Astrocyte (in vitro differentiated cells and primary cell): ENCODE results near the gene NCBP2L. TPM values are rescaled to one million over a fixed set of nuclear protein-coding genes. Genes with fewer than 3 reads are reported as not detected.

Experiments
- DNase-seq: peaks from one replicate; pipeline ENCODE4 v3.0.0-alpha.2; 2010; ENCODE audit warnings: low read depth
- FAIRE-seq: peaks from 2 replicates; lab custom pipeline; 2011; peaks lifted over from hg19 to GRCh38; lab: Jason Lieb, UNC
- H2AFZ ChIP-seq: 2 replicates; pipeline ENCODE4 v1.6.0; 2012; ENCODE audit warnings: low read depth, low read length, inconsistent platforms
- H3K27ac ChIP-seq: 2 replicates; pipeline ENCODE4 v1.5.1; 2011; ENCODE audit warnings: low read depth, low read length, inconsistent platforms
- H3K27me3 ChIP-seq: 2 replicates; pipeline ENCODE4 v1.6.0; 2011; ENCODE audit warnings: low read length, inconsistent platforms; ENCODE audit not compliant: insufficient read depth
- H3K36me3 ChIP-seq: 2 replicates; pipeline ENCODE4 v1.5.1; 2011; ENCODE audit warnings: low read length, inconsistent platforms; ENCODE audit not compliant: insufficient read depth
- H3K4me1 ChIP-seq: 2 replicates; pipeline ENCODE4 v1.5.1; 2011; ENCODE audit warnings: low read length, inconsistent platforms; ENCODE audit not compliant: insufficient read depth
- H3K4me2 ChIP-seq: 2 replicates; pipeline ENCODE4 v1.6.0; 2012; ENCODE audit warnings: low read length, inconsistent platforms
- H3K4me3 ChIP-seq: 2 replicates; pipeline ENCODE4 v1.5.1; 2011; ENCODE audit warnings: low read depth, mild to moderate bottlenecking, low read length, inconsistent platforms; ENCODE audit not compliant: insufficient read depth
- H3K79me2 ChIP-seq: 2 replicates; pipeline ENCODE4 v1.6.0; 2012; ENCODE audit warnings: mild to moderate bottlenecking, low read length, inconsistent platforms; ENCODE audit not compliant: insufficient read depth
- H3K9ac ChIP-seq: 2 replicates; pipeline ENCODE4 v1.6.0; 2012; ENCODE audit warnings: mild to moderate bottlenecking, low read length, inconsistent platforms
- H3K9me3 ChIP-seq: 2 replicates; pipeline ENCODE4 v1.5.1; 2012; ENCODE audit warnings: low read depth, mild to moderate bottlenecking, low read length, inconsistent platforms; ENCODE audit not compliant: insufficient read depth
- H4K20me1 ChIP-seq: 2 replicates; pipeline ENCODE4 v1.6.0; 2012; ENCODE audit warnings: low read length, inconsistent platforms; ENCODE audit not compliant: insufficient read depth
- H3K27ac Mint-ChIP-seq: one replicate; pipeline ENCODE4 v1.8.0; 2021; ENCODE audit warnings: mild to moderate bottlenecking, mixed read lengths; ENCODE audit not compliant: unreplicated experiment
- H3K27me3 Mint-ChIP-seq: one replicate; pipeline ENCODE4 v1.8.0; 2021; ENCODE audit warnings: low read depth, mixed read lengths; ENCODE audit not compliant: unreplicated experiment
- H3K36me3 Mint-ChIP-seq: one replicate; pipeline ENCODE4 v1.8.0; 2021; ENCODE audit warnings: low read depth, mixed read lengths; ENCODE audit not compliant: unreplicated experiment
- H3K4me1 Mint-ChIP-seq: one replicate; pipeline ENCODE4 v1.8.0; 2021; ENCODE audit warnings: low read depth, mixed read lengths; ENCODE audit not compliant: unreplicated experiment
- H3K4me3 Mint-ChIP-seq: one replicate; pipeline ENCODE4 v1.8.0; 2021; ENCODE audit warnings: mild to moderate bottlenecking, moderate library complexity, mixed read lengths; ENCODE audit not compliant: unreplicated experiment
- H3K9me3 Mint-ChIP-seq: one replicate; pipeline ENCODE4 v1.8.0; 2021; ENCODE audit warnings: mild to moderate bottlenecking, mixed read lengths; ENCODE audit not compliant: unreplicated experiment
- CTCF ChIP-seq: IDR thresholded peaks from 2 replicates; pipeline ENCODE4 v1.5.1; 2011; ENCODE audit warnings: low read depth, mild to moderate bottlenecking, inconsistent platforms, low read length, moderate library complexity; ENCODE audit not compliant: insufficient read depth
- EZH2 ChIP-seq: IDR thresholded peaks from 2 replicates; pipeline ENCODE4 v1.6.1; 2012; ENCODE audit warnings: mild to moderate bottlenecking, low read length, inconsistent platforms; ENCODE audit not compliant: insufficient read depth
- total RNA-seq: library from RNA; stranded (reverse); gene quantifications from 2 replicates; pipeline ENCODE4 v1.2.1, GENCODE V29; 2021

Gene NCBP2L
- total RNA-seq, 1 donor from 2014 or later: not detected

GRCh38 chrX:107834275-107835201 is 57.0 kb downstream of the NCBP2L start:
- FAIRE-seq (peak; percentile 85), DNase-seq (no peak)
- Histone ChIP-seq H3K79me2 (no peaks in the 10 kb centered on the region), H2AFZ (no peak overlapping the region), H4K20me1 (no peaks in the 10 kb centered on the region), H3K36me3 (no peaks in the 10 kb centered on the region), H3K4me1 (no peaks in the 10 kb centered on the region), H3K9me3 (no peaks in the 10 kb centered on the region), H3K4me3 (no peak overlapping the region), H3K27me3 (no peaks in the 10 kb centered on the region), H3K27ac (no peak overlapping the region), H3K4me2 (no peak overlapping the region), H3K9ac (no peak overlapping the region)
- Mint-ChIP-seq H3K4me1 (no peaks in the 10 kb centered on the region), H3K36me3 (no peaks in the 10 kb centered on the region), H3K4me3 (no peak overlapping the region), H3K27ac (no peak overlapping the region), H3K27me3 (no peaks in the 10 kb centered on the region), H3K9me3 (no peaks in the 10 kb centered on the region)
- TF ChIP-seq EZH2: no peak
- no peak for TF ChIP-seq CTCF

- no peak overlapping the region for H3K27ac ChIP-seq
- H3K27ac Mint-ChIP-seq: no peak overlapping the region
- no peak overlapping the region for H3K4me3 ChIP-seq
- TF ChIP-seq EZH2 (no peak), CTCF (no peak)
- no peak overlapping the region for H3K4me3 Mint-ChIP-seq
- H3K27me3 ChIP-seq: no peaks in the 10 kb centered on the region
- H3K4me2 ChIP-seq: no peak overlapping the region
- H4K20me1 ChIP-seq: no peaks in the 10 kb centered on the region
- H2AFZ ChIP-seq: no peak overlapping the region
- H3K36me3 Mint-ChIP-seq: peaks cover 3% of the 10 kb centered on the region
- no peaks in the 10 kb centered on the region for H3K79me2 ChIP-seq
- H3K27me3 Mint-ChIP-seq: no peaks in the 10 kb centered on the region
- no peaks in the 10 kb centered on the region for H3K4me1 ChIP-seq
- H3K4me1 Mint-ChIP-seq: no peaks in the 10 kb centered on the region
- H3K9me3 Mint-ChIP-seq: no peaks in the 10 kb centered on the region
- no peak overlapping the region for H3K9ac ChIP-seq
- FAIRE-seq (peak; percentile 75), DNase-seq (no peak)
- H3K36me3 ChIP-seq: no peaks in the 10 kb centered on the region
- no peaks in the 10 kb centered on the region for H3K9me3 ChIP-seq
Observed at GRCh38 chrX:107836958-107837357, 59.4 kb downstream of the NCBP2L start.

GRCh38 chrX:107840971-107841370 is 63.4 kb downstream of the NCBP2L start:
- Histone ChIP-seq H3K27ac (no peak overlapping the region), H3K9me3 (no peaks in the 10 kb centered on the region), H3K4me1 (no peaks in the 10 kb centered on the region), H3K27me3 (no peaks in the 10 kb centered on the region), H3K4me2 (no peak overlapping the region), H3K4me3 (no peak overlapping the region), H3K9ac (no peak overlapping the region), H2AFZ (no peak overlapping the region), H3K79me2 (no peaks in the 10 kb centered on the region), H3K36me3 (no peaks in the 10 kb centered on the region), H4K20me1 (no peaks in the 10 kb centered on the region)
- TF ChIP-seq CTCF: no peak
- no peak for TF ChIP-seq EZH2
- no peaks in the 10 kb centered on the region for H3K27me3 Mint-ChIP-seq
- peaks cover 3% of the 10 kb centered on the region for H3K36me3 Mint-ChIP-seq
- FAIRE-seq (no peak), DNase-seq (no peak)
- no peaks in the 10 kb centered on the region for H3K9me3 Mint-ChIP-seq
- no peak overlapping the region for H3K27ac Mint-ChIP-seq
- no peaks in the 10 kb centered on the region for H3K4me1 Mint-ChIP-seq
- no peak overlapping the region for H3K4me3 Mint-ChIP-seq
